Activated T-cell treated with anti-CD3 and anti-CD28 coated beads for 48 hours (primary cell): ENCODE measurements around the gene TPD52L1.

Experiments used
- DNase-seq: peaks from one replicate; pipeline ENCODE4 v3.0.0-alpha.2; 2020; ENCODE audit warnings: low read depth

Gene TPD52L1

DNA sequence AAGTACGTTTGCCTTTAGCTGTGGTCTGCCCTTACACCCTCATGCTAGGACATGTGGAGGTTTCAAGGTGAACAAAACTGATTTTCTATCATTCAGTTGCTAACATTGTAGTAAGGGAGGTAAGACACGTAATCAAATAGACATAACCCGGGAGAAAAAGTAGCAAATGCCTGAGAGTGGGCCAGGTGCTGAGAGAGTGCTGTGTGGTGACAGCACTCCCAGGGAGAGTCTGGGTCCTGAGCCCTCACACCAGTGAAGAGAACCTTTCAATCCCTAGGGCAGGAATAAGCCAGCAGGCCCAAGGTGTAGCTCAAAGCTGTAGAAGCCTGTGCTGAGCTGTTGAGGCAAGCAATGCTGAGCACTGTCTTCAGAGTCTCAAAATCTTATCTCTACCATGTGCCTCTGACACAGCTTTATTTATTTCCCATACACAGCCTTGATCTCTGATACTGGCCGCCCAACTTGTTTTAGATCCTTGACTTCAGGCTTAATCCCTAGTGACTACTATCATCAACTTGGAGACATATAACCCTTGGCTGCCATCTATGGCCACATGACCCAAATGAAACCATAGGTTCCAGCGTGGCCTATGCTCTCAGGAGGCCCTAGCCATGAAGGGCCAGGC lies 55.2 kb downstream of the TPD52L1 start:
- DNase-seq: no peak

DNA sequence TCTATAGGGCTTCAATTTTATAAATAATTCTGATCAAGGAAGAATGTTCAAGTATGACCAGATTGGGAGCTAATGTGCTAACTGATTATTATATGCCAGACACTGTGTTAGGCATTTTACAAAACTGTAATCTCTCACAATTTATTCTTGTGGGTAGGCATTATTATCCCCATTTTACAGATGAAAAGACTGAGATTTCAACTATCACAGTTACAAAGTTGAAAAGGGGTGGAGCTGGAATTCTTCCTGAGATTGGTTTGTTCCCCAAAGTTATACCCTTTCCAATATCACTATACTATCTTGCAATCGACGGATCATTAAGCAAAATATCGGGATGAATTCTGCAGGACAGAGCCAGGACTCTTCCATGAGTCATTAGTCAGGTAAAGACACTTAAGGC lies 57.1 kb downstream of the TPD52L1 start:
- DNase-seq: no peak

- no peak for DNase-seq
Measured at GRCh38 chr6:125211352-125211751, 57.8 kb downstream of the TPD52L1 start.

DNA sequence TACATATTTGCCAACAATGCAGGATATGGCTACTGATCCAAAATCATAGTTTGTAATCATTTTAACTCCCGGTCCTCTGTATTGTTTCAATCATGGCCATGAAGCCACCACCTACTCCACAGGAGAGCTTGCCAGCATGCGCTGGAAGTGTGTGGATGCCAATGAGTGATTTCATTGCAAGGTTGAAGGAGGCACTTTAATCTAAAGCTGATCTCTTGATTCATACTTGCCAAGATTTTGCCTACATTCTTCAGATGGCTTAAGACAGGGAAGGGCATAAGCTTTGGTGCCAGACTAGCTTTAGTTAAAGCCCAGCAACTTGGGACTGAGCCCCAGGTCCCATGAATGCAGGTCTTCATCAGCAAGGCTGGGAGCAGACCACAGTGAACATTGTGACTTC lies 58.8 kb downstream of the TPD52L1 start:
- no peak for DNase-seq

- no peak for DNase-seq
Measured at GRCh38 chr6:125213939-125214338, 60.4 kb downstream of the TPD52L1 start.

DNA sequence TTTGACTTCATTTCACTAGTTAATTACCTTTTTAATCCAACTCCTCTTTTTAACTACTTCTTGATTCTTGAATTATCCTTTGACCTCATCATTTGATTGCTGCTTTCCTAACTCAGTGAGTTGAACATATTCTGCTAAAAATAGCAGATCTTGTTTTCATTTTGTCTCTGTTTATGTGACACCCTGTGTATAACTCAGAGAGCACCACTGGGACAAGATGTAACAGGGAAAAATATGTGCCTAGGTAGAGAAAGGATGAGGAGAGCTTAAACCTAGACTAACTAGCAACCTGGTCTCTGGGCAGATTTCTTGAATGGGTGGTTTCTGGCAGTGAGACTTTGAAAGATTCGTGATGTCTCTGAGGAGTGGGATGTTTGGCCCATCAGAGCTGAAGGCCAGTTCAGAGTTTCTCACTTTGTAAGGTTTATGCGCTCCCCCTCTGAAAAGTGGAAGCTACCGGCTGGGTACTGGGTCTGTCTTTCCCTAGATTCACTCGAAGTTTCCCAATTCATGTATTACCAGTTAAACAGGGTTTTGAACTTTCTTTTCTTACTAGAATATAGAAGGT lies 61.8 kb downstream of the TPD52L1 start:
- no peak for DNase-seq

- no peak for DNase-seq
Measured at GRCh38 chr6:125216015-125216414, 62.4 kb downstream of the TPD52L1 start.

GRCh38 chr6:125217369-125217768 lies 63.8 kb downstream of the TPD52L1 start:
- no peak for DNase-seq

GRCh38 chr6:125217992-125218391 lies 64.4 kb downstream of the TPD52L1 start:
- no peak for DNase-seq

GRCh38 chr6:125219361-125219895 lies 65.9 kb downstream of the TPD52L1 start:
- no peak for DNase-seq

DNA sequence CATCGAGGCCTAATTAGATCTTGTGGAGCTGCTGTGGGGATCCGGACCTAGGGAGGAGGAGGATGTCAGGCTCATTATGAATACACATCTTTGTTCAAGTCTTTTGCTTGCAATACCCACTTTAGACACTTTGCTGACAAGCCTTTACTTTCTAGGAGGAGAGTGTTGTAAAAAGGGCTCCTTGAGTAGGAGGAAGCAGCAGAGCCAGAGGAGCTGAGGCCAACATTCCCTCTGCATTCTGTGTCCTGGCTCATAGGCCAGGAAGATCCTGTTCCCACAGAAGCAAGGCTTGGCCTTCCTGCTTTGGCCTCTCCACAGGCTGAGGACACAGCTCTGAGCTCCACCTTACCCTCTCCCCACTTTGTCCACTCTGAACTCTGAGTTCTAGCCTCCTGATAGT lies 67.1 kb downstream of the TPD52L1 start:
- DNase-seq: no peak

DNA sequence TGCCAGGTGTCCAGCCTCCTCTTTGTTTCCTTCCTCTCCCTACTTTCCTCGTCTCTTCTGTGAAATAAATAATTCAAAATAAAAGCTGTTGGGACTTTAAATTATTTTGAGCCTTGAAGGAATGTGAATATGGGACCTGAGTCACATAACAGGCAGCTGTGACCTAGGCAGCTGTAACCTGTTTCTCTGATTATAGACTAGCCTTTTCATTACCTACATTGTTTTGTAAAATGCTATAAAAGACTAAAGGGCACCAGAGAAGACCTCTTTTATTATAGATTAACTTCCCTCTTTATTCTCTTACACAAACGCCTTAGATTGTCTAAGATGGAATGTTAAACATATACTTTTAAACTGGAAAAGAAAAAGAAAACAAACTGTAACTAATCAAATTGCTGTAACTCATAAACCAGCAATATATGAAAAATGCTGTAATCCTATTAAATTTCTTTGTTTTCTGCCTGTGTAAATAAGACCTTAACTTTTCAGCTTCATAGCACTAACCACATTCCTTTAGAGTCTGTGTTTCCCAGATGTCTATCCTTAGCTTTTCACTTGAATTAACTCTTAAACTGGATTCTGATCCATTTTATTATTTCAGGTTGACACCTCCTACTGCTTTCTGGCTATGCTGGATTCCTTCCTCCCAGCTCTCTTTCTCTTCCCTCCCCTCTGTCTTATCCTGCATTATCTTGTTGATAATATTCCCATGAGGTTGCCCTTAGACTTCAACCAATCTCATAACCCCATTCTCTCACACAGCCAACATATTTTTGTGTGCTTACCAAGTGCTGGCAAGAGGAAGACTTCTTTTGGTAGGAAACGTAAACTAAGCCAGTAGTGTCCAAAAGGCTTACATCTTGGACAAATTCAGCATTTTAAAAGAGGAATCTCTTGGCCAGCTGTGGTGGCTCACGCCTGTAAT lies 69.2 kb downstream of the TPD52L1 start:
- DNase-seq: no peak

DNA sequence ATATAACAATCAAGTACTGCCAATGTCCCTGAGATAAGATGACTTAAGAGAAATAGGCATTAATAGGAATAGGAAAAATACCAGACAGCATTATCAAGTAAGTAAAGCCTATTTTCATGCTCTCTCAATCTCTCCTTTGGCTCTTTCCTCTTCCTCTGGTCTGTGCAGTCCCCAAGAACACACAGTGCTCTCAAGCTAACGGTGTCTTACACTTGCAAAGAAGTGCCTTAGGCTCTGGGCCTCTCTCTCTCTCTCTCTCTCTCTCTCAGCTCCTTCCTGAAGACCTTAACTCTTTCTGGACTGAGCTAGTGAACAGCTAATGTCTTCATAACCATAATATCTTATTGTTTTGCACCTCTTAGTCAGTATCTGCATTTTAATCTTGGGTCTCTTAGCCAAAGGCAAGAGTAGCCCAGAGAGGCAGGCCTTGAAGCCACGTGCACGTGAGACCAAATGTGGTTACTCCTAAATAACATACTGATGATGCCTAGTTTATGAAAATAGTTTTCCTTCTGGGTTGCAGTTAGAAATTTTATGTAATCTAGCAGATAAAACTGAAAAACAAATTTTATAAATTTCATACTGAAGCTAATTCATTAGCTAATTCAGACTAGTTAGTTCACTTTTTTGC lies 70.8 kb downstream of the TPD52L1 start:
- DNase-seq: no peak

DNA sequence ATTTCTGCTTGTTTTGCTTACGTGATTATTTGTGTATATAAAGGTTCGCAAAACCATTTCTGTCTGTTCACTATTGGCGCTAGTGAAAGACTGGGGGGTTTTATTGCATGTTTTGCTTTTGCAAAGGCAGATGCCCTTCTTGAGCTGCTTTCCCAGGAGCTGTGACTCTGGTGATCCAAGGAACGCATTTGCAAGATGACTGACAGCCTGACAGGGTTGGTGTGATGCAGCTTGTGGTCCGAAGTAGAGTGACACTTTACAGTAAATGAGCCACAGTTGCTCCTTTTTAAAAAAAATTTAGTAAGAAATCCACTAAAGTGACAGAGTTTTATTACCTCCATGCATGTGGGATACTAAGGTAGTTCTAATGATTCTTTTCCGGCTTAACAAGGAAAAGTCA lies 73.7 kb downstream of the TPD52L1 start:
- DNase-seq: no peak

DNA sequence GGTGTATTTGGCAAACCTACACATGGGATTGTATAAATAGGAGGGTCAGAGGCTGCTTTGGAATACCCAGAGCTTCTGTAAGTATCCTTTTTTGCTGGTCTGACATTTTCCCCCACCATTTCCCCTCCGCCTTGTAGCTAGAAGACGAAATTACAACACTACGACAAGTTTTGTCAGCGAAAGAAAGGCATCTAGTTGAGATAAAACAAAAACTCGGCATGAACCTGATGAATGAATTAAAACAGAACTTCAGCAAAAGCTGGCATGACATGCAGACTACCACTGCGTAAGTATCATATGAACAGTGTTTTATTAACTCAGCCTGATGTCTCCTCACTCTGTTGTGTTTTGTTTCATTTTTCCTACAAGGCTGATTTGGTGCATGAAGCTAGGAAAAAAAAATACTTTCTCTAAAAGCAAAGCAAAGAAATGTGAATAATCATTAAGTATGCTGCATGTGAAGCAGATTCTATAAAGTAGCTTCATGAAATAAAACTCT lies 75.5 kb downstream of the TPD52L1 start:
- DNase-seq: no peak

DNA sequence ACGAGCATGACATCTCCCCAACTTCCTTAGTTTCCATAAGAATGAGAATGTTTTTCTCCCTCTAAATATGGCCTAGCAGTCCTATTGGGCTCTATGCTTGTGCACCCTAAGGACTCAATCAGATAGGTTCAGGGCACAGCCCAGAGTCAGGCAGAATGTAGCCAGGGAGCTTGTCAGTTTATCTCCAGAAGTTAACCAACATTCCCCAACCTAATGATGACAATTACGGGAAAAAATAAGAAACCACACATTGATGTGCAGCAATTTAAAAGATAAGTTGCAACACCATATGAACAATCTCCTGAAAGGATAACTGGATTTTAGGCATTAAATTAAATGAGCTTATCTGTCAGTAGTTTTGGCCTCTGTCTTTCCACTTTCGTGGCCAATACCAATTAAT lies 77.1 kb downstream of the TPD52L1 start:
- no peak for DNase-seq

GRCh38 chr6:125231133-125231532 lies 77.6 kb downstream of the TPD52L1 start:
- no peak for DNase-seq

GRCh38 chr6:125231574-125232343 lies 78.2 kb downstream of the TPD52L1 start:
- no peak for DNase-seq

DNA sequence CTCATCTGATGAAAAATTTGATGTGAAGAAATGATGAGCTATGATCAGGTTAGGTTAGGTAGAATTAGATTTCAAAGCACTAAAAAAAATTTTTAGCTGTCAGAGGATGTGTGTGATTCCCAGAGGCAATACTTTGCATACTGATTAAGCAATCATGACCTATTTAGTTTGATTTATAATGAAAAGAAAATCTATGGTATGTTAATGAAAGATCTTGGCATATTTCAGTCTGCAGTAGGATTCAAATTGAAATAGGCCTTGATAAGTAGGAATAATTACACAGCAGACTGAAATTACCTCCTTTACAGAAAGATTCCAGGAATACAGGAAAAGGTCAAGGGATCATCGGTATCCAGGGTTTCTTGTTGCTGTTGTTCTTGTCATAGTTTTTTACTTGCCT lies 78.9 kb downstream of the TPD52L1 start:
- DNase-seq: no peak

GRCh38 chr6:125233202-125233601 lies 79.6 kb downstream of the TPD52L1 start:
- no peak for DNase-seq

- DNase-seq: no peak
Measured at GRCh38 chr6:125236536-125237327, 83.2 kb downstream of the TPD52L1 start.
